Liver (tissue), 9 donors: Measurements from ENCODE around the gene SCD5. TPM values are rescaled to one million over a fixed set of nuclear protein-coding genes. Genes with fewer than 3 reads are reported as not detected.

ENCODE experiments used
- DNase-seq: peaks from one replicate; pipeline ENCODE4 v3.0.0-alpha.2; 2017; ENCODE audit warnings: low spot score
- H3K27ac ChIP-seq, 2 donors: one replicate each; pipeline ENCODE4 v1.7.0; 2013; ENCODE audit warnings: inconsistent platforms in 2 of 2, low read length in 2 of 2, control low read depth in 1 of 2, low read depth in 1 of 2, mild to moderate bottlenecking in 1 of 2
- H3K27me3 ChIP-seq, 4 donors: one replicate each; pipeline versions ENCODE4 v1.6.1 to v1.7.0; 2013; ENCODE audit warnings: low read length in 3 of 4, inconsistent platforms in 1 of 4, mild to moderate bottlenecking in 1 of 4, moderate library complexity in 1 of 4; ENCODE audit not compliant: control insufficient read depth in 4 of 4, insufficient read depth in 4 of 4
- H3K36me3 ChIP-seq, 4 donors: one replicate each; pipeline versions ENCODE4 v1.6.1 to v1.7.0; 2013; ENCODE audit warnings: low read length in 3 of 4, mild to moderate bottlenecking in 3 of 4, low read depth in 1 of 4, moderate library complexity in 1 of 4; ENCODE audit not compliant: control insufficient read depth in 4 of 4, insufficient read depth in 3 of 4
- H3K4me1 ChIP-seq, 4 donors: one replicate each; pipeline versions ENCODE4 v1.6.1 to v1.7.0; 2013; ENCODE audit warnings: low read length in 3 of 4, mild to moderate bottlenecking in 3 of 4, moderate library complexity in 1 of 4; ENCODE audit not compliant: control insufficient read depth in 4 of 4, insufficient read depth in 4 of 4
- H3K4me3 ChIP-seq, 3 donors: one replicate each; pipeline versions ENCODE4 v1.6.1 to v1.7.0; 2013; ENCODE audit warnings: low read length in 3 of 3, control low read depth in 1 of 3, low read depth in 1 of 3, mild to moderate bottlenecking in 1 of 3
- H3K9ac ChIP-seq, 2 donors: one replicate each; pipeline ENCODE4 v1.7.0; 2013; ENCODE audit warnings: low read length in 2 of 2, mild to moderate bottlenecking in 2 of 2, moderate library complexity in 2 of 2, control low read depth in 1 of 2, low read depth in 1 of 2
- H3K9me3 ChIP-seq, 4 donors: one replicate each; pipeline versions ENCODE4 v1.6.1 to v1.7.0; 2013; ENCODE audit warnings: low read length in 3 of 4; ENCODE audit not compliant: control insufficient read depth in 4 of 4
- EGR1 ChIP-seq, 2 donors: IDR thresholded peaks; 2 replicates each; pipeline ENCODE4 v1.6.1; 2016 to 2018; ENCODE audit warnings: antibody characterized with exemption in 2 of 2, low read depth in 2 of 2
- FOXA1 ChIP-seq: IDR thresholded peaks from 2 replicates; pipeline ENCODE4 v1.6.1; 2016; ENCODE audit warnings: antibody characterized with exemption
- FOXA2 ChIP-seq: IDR thresholded peaks from 2 replicates; pipeline ENCODE4 v1.6.1; 2016; ENCODE audit warnings: antibody characterized with exemption
- GABPA ChIP-seq, 2 donors: IDR thresholded peaks in 1 of 2; conservative IDR thresholded peaks in 1 of 2; 2 replicates each; pipeline ENCODE4 v1.6.1; 2016; ENCODE audit warnings: antibody characterized with exemption in 2 of 2, mild to moderate bottlenecking in 1 of 2, moderate library complexity in 1 of 2
- HNF4A ChIP-seq, 2 donors: conservative IDR thresholded peaks; 2 replicates each; pipeline ENCODE4 v1.6.1; 2016; ENCODE audit warnings: antibody characterized with exemption in 2 of 2, mild to moderate bottlenecking in 2 of 2
- HNF4G ChIP-seq: IDR thresholded peaks from 2 replicates; pipeline ENCODE4 v1.6.1; 2016; ENCODE audit warnings: antibody characterized with exemption
- JUND ChIP-seq, 2 donors: IDR thresholded peaks; 2 replicates each; pipeline ENCODE4 v1.6.1; 2016; ENCODE audit warnings: antibody characterized with exemption in 2 of 2
- MAX ChIP-seq: IDR thresholded peaks from 2 replicates; pipeline ENCODE4 v1.6.1; 2016; ENCODE audit warnings: antibody characterized with exemption
- NR2F2 ChIP-seq: IDR thresholded peaks from 2 replicates; pipeline ENCODE4 v1.6.1; 2016; ENCODE audit warnings: antibody characterized with exemption
- RAD21 ChIP-seq, 2 donors: IDR thresholded peaks; 2 replicates each; pipeline ENCODE4 v1.6.1; 2016; ENCODE audit warnings: antibody characterized with exemption in 2 of 2, mild to moderate bottlenecking in 2 of 2
- RXRA ChIP-seq, 2 donors: IDR thresholded peaks; 2 replicates each; pipeline ENCODE4 v1.6.1; 2017 to 2018; ENCODE audit warnings: antibody characterized with exemption in 2 of 2, mild to moderate bottlenecking in 1 of 2
- SP1 ChIP-seq: IDR thresholded peaks from 2 replicates; pipeline ENCODE4 v1.6.1; 2018; ENCODE audit warnings: antibody characterized with exemption, mild to moderate bottlenecking
- TAF1 ChIP-seq: conservative IDR thresholded peaks from 2 replicates; pipeline ENCODE4 v1.6.1; 2016; ENCODE audit warnings: antibody characterized with exemption, mild to moderate bottlenecking
- YY1 ChIP-seq: IDR thresholded peaks from 2 replicates; pipeline ENCODE4 v1.6.1; 2016; ENCODE audit warnings: antibody characterized with exemption, mild to moderate bottlenecking
- WGBS: extraction: QIAGEN DNeasy Blood & Tissue Kit; methylation state at CpG from one replicate; pipeline ENCODE4 v1.1.7; 2013; 5-methylcytosine and 5-hydroxymethylcytosine counted together
- polyA plus RNA-seq, 2 donors: library from polyadenylated mRNA; stranded (reverse) in 1 of 2; unstranded in 1 of 2; fragments of 200-250 nt in 1 of 2; fragments of >200 nt in 1 of 2; fragmentation: Nextera tagmentation in 1 of 2; extraction: Ambion mirVana in 1 of 2; gene quantifications; one replicate each; pipeline versions ENCODE4 v1.2.1 to v1.2.3, GENCODE V29; 2013 to 2015
- total RNA-seq, 2 donors: library from RNA; depleted of rRNA; stranded (reverse); fragments of >200 nt; gene quantifications; one replicate each; pipeline ENCODE4 v1.2.3, GENCODE V29; 2014
- TF ChIP-seq, protein P1 (sequence below): fragments of 150-350 bp; IDR thresholded peaks from 2 replicates; pipeline ENCODE4 v1.5.1; 2017; ENCODE audit warnings: improper control_type of control experiment, low read depth, low read length; ENCODE audit not compliant: missing input control
- TF ChIP-seq, protein P2 (sequence below): IDR thresholded peaks from 2 replicates; pipeline ENCODE4 v1.6.1; 2016; ENCODE audit warnings: antibody characterized with exemption, mild to moderate bottlenecking
- donor health status: healthy.
- donor health status: healthy.
- donor health status: healthy.
- donor health status: healthy.
- donor health status: healthy.

Gene SCD5
- total and polyA plus RNA-seq, 4 donors, result 0.14 to 1.9 (median 0.57) TPM

DNA sequence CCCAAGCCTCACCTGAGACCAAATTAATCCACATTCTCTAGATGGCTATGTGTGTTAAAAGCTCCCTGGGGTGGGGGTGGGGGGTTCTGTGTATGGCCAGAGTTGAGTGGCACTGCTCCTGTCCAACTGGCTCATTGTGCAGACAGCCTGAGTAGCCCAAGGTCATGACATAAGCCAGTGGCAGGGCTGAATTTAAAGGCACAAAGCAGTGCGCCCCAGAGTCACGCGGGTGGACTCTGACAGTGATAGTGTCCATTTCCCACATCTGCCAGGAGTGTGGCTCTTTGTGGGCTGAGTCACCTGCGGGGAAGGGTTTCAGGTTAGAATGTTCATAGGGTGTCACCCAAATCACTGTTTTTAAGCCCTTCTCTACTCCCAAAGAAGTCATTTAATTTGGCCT is 45.4 kb downstream of the SCD5 start:
- no peak for TF ChIP-seq FOXA2
- no peak for TF ChIP-seq YY1
- TF ChIP-seq TAF1, result no peak
- TF ChIP-seq EGR1 (IDR thresholded peaks at IDR 0.05; ENCODE audit: low read depth in 2 of 2), result no peak
- no peak for TF ChIP-seq RXRA (IDR thresholded peaks at IDR 0.05)
- no peak for TF ChIP-seq HNF4G
- TF ChIP-seq MAX, result no peak
- TF ChIP-seq, protein P1, sequence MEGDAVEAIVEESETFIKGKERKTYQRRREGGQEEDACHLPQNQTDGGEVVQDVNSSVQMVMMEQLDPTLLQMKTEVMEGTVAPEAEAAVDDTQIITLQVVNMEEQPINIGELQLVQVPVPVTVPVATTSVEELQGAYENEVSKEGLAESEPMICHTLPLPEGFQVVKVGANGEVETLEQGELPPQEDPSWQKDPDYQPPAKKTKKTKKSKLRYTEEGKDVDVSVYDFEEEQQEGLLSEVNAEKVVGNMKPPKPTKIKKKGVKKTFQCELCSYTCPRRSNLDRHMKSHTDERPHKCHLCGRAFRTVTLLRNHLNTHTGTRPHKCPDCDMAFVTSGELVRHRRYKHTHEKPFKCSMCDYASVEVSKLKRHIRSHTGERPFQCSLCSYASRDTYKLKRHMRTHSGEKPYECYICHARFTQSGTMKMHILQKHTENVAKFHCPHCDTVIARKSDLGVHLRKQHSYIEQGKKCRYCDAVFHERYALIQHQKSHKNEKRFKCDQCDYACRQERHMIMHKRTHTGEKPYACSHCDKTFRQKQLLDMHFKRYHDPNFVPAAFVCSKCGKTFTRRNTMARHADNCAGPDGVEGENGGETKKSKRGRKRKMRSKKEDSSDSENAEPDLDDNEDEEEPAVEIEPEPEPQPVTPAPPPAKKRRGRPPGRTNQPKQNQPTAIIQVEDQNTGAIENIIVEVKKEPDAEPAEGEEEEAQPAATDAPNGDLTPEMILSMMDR, result no peak
- 90% methylated on average over 4 of the region's 4 CpGs for WGBS
- H3K9me3 ChIP-seq, result no peaks in the 10 kb centered on the region
- H3K4me1 ChIP-seq, result no peaks in the 10 kb centered on the region
- H3K27ac ChIP-seq, result no peak overlapping the region
- H3K4me3 ChIP-seq, result no peak overlapping the region
- H3K27me3 ChIP-seq, result no peaks in the 10 kb centered on the region
- H3K9ac ChIP-seq, result no peak overlapping the region
- no peaks in the 10 kb centered on the region for H3K36me3 ChIP-seq
- no peak for DNase-seq

DNA sequence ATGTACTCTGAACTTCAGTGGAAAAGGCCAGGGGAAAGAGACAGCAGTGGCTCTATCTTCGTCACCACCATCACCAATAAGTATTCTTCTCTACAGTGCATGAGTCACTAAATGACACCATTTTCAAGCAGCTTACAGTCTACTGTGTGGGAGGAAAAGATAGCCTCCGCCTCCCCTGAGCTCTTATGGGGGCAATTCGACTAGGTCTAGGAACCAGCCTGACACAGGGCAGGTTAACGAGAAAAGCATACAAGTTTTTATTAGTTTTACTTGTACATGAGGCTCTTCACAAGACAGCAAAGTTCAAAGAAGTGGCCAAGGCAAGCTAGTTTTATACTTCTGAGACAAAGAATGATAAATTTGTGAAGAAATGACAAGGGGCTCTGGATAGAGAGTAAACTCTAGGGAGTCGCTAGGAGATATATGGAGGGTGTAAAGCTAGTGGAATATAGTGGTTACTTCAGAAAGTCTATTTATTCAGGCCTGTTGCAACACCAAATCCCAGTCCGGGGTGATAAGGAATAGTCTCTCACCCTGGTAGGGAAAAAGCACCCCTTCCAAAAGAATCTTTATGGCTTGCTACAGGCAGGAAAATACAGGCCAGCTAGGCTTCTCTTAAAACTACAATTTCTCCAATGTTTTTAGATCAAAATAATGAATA is 49.7 kb downstream of the SCD5 start:
- Histone ChIP-seq H3K27me3 (no peaks in the 10 kb centered on the region), H3K27ac (no peak overlapping the region), H3K9ac (no peak overlapping the region), H3K36me3 (no peaks in the 10 kb centered on the region), H3K4me3 (no peak overlapping the region), H3K4me1 (no peaks in the 10 kb centered on the region), H3K9me3 (no peaks in the 10 kb centered on the region)
- DNase-seq, result no peak
- 86% methylated on average over 6 of the region's 6 CpGs for WGBS
- TF ChIP-seq HNF4A (conservative IDR thresholded peaks at IDR 0.05), result no peak
- TF ChIP-seq, protein P2, sequence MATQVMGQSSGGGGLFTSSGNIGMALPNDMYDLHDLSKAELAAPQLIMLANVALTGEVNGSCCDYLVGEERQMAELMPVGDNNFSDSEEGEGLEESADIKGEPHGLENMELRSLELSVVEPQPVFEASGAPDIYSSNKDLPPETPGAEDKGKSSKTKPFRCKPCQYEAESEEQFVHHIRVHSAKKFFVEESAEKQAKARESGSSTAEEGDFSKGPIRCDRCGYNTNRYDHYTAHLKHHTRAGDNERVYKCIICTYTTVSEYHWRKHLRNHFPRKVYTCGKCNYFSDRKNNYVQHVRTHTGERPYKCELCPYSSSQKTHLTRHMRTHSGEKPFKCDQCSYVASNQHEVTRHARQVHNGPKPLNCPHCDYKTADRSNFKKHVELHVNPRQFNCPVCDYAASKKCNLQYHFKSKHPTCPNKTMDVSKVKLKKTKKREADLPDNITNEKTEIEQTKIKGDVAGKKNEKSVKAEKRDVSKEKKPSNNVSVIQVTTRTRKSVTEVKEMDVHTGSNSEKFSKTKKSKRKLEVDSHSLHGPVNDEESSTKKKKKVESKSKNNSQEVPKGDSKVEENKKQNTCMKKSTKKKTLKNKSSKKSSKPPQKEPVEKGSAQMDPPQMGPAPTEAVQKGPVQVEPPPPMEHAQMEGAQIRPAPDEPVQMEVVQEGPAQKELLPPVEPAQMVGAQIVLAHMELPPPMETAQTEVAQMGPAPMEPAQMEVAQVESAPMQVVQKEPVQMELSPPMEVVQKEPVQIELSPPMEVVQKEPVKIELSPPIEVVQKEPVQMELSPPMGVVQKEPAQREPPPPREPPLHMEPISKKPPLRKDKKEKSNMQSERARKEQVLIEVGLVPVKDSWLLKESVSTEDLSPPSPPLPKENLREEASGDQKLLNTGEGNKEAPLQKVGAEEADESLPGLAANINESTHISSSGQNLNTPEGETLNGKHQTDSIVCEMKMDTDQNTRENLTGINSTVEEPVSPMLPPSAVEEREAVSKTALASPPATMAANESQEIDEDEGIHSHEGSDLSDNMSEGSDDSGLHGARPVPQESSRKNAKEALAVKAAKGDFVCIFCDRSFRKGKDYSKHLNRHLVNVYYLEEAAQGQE, result no peak

DNA sequence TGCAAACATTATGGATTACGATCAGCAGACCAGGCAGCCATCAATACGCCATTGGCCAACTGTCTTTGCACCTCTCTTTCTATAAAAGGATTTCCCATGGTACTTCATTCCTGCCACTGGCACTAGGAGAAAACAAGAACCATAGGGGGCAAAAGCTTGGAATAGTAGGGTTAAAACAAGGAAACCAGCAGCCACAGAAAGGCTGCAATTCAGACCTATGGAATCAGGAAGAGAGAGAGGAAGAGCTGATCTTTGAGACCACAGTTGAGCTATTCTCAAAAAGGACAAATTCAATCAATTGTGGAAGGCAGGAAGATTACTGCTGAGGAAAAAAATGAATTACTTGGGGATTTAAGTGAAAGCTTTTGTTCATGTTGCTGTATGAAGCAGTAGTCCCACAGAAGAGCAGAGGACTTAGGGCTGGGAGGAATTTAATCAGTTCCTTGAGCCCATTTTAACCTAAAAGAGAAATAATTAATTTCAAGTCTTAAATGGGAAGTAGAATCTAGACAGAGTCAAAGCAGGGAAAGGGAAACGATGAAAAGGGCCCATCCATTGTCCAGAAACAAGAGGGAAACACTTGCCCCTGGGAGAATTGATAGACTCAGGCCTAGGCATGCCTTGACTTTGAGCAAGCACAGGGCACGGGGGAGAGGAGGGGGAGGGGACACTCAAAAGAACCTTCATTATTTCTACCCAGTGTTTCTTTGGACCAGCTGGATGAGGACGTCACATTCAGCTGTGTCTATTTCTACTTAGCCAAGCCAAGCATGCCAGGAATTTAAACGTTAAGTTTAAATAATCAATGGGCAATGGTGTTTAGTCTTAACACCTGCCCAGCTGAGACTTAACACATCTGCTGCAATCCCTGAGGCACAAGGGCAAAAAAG is 50.7 kb downstream of the SCD5 start:
- no peak overlapping the region for H3K27ac ChIP-seq
- DNase-seq, result no peak
- no peaks in the 10 kb centered on the region for H3K36me3 ChIP-seq
- no peak overlapping the region for H3K9ac ChIP-seq
- no peaks in the 10 kb centered on the region for H3K4me1 ChIP-seq
- H3K9me3 ChIP-seq, result no peaks in the 10 kb centered on the region
- H3K4me3 ChIP-seq, result no peak overlapping the region
- H3K27me3 ChIP-seq, result no peaks in the 10 kb centered on the region
- WGBS, result 79% methylated on average over 6 of the region's 6 CpGs
- TF ChIP-seq RAD21 (IDR thresholded peaks at IDR 0.05) (no peak), YY1 (no peak), SP1 (no peak), GABPA (IDR thresholded peaks at IDR 0.05 in 1 of 2, conservative IDR thresholded peaks at IDR 0.05 in 1 of 2) (no peak), MAX (no peak), FOXA2 (no peak), FOXA1 (no peak), HNF4A (conservative IDR thresholded peaks at IDR 0.05) (no peak), RXRA (IDR thresholded peaks at IDR 0.05) (no peak), TAF1 (no peak), HNF4G (no peak), NR2F2 (no peak), EGR1 (IDR thresholded peaks at IDR 0.05; ENCODE audit: low read depth in 2 of 2) (no peak), JUND (IDR thresholded peaks at IDR 0.05) (no peak)
- TF ChIP-seq, protein P2, result no peak
